ENCODE data around the gene USP32. TPM values are rescaled to one million over a fixed set of nuclear protein-coding genes. Genes with fewer than 3 reads are reported as not detected.
A peak's percentile ranks its signal among the peaks of the same experiment; 100 is the strongest.
"Not testable (repeated sequence)": the region's sequence is repeated elsewhere in the genome, so short reads cannot be mapped to it uniquely, and the experiment has no call there.

USP32 gene
- total RNA-seq, 1 donor from 2014 or later, result 53.6 TPM

DNA sequence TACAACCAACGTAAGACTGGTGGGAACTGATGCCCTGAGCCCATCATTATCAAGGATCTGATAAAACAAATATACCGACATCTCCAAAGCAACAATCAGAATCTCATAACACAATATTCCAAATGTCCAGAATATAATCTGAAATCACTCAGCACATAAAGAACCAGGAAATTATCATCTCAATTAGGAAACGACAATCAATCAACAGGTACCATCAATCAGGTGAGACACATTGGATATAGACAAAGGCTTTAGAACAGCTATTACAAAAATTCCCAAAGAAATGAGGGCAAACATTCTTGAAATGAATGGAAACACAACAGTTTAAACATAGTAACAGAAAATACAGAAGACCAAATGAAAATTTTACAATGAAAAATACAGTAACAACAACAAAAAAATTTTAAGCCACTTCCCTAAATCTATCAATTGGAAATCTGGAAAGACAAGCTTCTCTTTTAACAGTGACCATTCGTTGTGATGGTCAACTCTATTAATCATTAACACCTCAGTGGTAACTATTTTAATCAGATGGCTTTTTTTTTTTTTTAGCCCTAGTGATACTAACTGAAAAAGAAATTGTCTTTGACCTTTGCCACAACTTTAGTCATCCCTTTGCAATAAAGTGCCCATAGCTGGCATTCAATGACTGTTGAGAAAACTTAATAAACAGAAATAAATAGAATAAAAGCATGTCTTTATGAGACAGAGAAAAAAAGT, 70.4 kb downstream of the USP32 start:
- H3K36me3 Mint-ChIP-seq (ENCODE audit: unreplicated experiment), result peaks cover 6% of the 10 kb centered on the region
- TF ChIP-seq, protein P1, sequence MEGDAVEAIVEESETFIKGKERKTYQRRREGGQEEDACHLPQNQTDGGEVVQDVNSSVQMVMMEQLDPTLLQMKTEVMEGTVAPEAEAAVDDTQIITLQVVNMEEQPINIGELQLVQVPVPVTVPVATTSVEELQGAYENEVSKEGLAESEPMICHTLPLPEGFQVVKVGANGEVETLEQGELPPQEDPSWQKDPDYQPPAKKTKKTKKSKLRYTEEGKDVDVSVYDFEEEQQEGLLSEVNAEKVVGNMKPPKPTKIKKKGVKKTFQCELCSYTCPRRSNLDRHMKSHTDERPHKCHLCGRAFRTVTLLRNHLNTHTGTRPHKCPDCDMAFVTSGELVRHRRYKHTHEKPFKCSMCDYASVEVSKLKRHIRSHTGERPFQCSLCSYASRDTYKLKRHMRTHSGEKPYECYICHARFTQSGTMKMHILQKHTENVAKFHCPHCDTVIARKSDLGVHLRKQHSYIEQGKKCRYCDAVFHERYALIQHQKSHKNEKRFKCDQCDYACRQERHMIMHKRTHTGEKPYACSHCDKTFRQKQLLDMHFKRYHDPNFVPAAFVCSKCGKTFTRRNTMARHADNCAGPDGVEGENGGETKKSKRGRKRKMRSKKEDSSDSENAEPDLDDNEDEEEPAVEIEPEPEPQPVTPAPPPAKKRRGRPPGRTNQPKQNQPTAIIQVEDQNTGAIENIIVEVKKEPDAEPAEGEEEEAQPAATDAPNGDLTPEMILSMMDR (IDR thresholded peaks at IDR 0.05), result no peak
- DNase-seq (ENCODE audit: extremely low spot score, unreplicated experiment), result no peak
- H3K4me1 Mint-ChIP-seq (ENCODE audit: unreplicated experiment), result peaks cover 12% of the 10 kb centered on the region
- H3K27me3 Mint-ChIP-seq (ENCODE audit: unreplicated experiment), result no peaks in the 10 kb centered on the region
- no peak overlapping the region for H3K27ac Mint-ChIP-seq (ENCODE audit: unreplicated experiment)
- H3K4me3 Mint-ChIP-seq (ENCODE audit: unreplicated experiment), result no peak overlapping the region
- H3K9me3 Mint-ChIP-seq (ENCODE audit: unreplicated experiment), result no peaks in the 10 kb centered on the region

DNA sequence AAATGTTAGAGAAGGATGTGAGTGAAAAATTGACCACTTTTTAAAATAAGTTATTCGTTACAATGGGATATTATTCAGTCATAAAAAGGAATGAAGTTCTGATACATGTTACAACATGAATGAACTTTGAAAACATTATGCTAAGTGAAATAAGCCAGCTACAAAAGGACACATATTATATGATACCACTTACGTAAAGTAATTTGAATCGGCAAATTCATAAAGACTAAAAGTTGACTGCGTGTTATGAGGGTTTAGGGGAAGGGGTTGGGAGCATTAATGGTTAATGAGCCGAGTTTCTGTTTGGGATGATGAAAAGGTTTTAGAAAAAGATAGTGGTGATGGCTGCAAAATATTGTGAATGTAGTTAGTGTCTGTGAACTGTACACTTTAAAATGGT, 73.1 kb downstream of the USP32 start:
- H3K9me3 Mint-ChIP-seq (ENCODE audit: unreplicated experiment), result no peaks in the 10 kb centered on the region
- no peaks in the 10 kb centered on the region for H3K27me3 Mint-ChIP-seq (ENCODE audit: unreplicated experiment)
- H3K36me3 Mint-ChIP-seq (ENCODE audit: unreplicated experiment), result peaks cover 3% of the 10 kb centered on the region
- H3K4me1 Mint-ChIP-seq (ENCODE audit: unreplicated experiment), result peaks cover 10% of the 10 kb centered on the region
- H3K4me3 Mint-ChIP-seq (ENCODE audit: unreplicated experiment), result no peak overlapping the region
- DNase-seq (ENCODE audit: extremely low spot score, unreplicated experiment), result no peak
- TF ChIP-seq, protein P1 (IDR thresholded peaks at IDR 0.05), result no peak
- H3K27ac Mint-ChIP-seq (ENCODE audit: unreplicated experiment), result no peak overlapping the region

DNA sequence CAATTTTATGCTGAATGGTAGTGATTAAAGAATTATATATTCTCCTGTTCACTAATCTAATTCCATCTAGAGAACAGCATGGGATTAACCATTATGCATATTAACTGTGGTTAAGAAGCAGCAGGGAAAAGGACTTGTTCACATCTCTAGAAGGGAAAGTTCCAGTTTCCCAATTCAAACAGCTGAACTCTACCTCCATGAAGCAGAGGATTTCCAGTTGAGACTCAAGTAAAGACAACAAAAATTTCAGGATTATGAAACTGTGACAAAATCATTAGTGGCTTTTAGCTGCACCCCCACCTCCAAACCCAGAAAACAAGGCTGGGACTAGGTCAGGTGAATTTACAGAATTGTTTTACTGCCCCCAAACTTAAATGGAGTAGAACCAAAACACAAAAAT, 73.6 kb downstream of the USP32 start:
- no peak for DNase-seq (ENCODE audit: extremely low spot score, unreplicated experiment)
- Mint-ChIP-seq H3K36me3 (ENCODE audit: unreplicated experiment) (peaks cover 7% of the 10 kb centered on the region), H3K27ac (ENCODE audit: unreplicated experiment) (no peak overlapping the region), H3K9me3 (ENCODE audit: unreplicated experiment) (peaks cover 5% of the 10 kb centered on the region), H3K4me3 (ENCODE audit: unreplicated experiment) (no peak overlapping the region), H3K4me1 (ENCODE audit: unreplicated experiment) (peaks cover 11% of the 10 kb centered on the region), H3K27me3 (ENCODE audit: unreplicated experiment) (no peaks in the 10 kb centered on the region)
- TF ChIP-seq, protein P1 (IDR thresholded peaks at IDR 0.05), result no peak

- DNase-seq (ENCODE audit: extremely low spot score, unreplicated experiment), result no peak
- Mint-ChIP-seq H3K36me3 (ENCODE audit: unreplicated experiment) (peaks cover 5% of the 10 kb centered on the region), H3K27me3 (ENCODE audit: unreplicated experiment) (no peaks in the 10 kb centered on the region), H3K4me3 (ENCODE audit: unreplicated experiment) (no peak overlapping the region), H3K9me3 (ENCODE audit: unreplicated experiment) (peaks cover 6% of the 10 kb centered on the region), H3K27ac (ENCODE audit: unreplicated experiment) (no peak overlapping the region), H3K4me1 (ENCODE audit: unreplicated experiment) (peaks cover 5% of the 10 kb centered on the region)
- TF ChIP-seq, protein P1 (IDR thresholded peaks at IDR 0.05), result peak; percentile 15
These were observed 76.3 kb downstream of the USP32 start for GRCh38 chr17:60315650-60316049.

GRCh38 chr17:60314900-60315299, 77.0 kb downstream of the USP32 start:
- H3K4me3 Mint-ChIP-seq (ENCODE audit: unreplicated experiment); H3K27me3 Mint-ChIP-seq (ENCODE audit: unreplicated experiment); H3K36me3 Mint-ChIP-seq (ENCODE audit: unreplicated experiment); H3K9me3 Mint-ChIP-seq (ENCODE audit: unreplicated experiment); H3K27ac Mint-ChIP-seq (ENCODE audit: unreplicated experiment); H3K4me1 Mint-ChIP-seq (ENCODE audit: unreplicated experiment); DNase-seq (ENCODE audit: extremely low spot score, unreplicated experiment): not testable (repeated sequence)

Data from osteocyte (in vitro differentiated cells).